MG63 (cell line): ENCODE results near the gene GDPD2. TPM values are rescaled to one million over a fixed set of nuclear protein-coding genes. Genes with fewer than 3 reads are reported as not detected.

Source experiments
- DNase-seq: peaks from one replicate; pipeline ENCODE4 v3.0.0-alpha.2; 2020
- H3K27me3 ChIP-seq: fragments of 250-450 bp; sonication (Bioruptor Pico); 2 replicates; pipeline ENCODE4 v1.5.1; 2020; ENCODE audit warnings: mild to moderate bottlenecking, moderate library complexity
- H3K36me3 ChIP-seq: fragments of 250-450 bp; sonication (Bioruptor Pico); 2 replicates; pipeline ENCODE4 v1.5.1; 2020; ENCODE audit warnings: mild to moderate bottlenecking, moderate library complexity
- H3K4me3 ChIP-seq: fragments of 250-450 bp; sonication (Bioruptor Pico); 2 replicates; pipeline ENCODE4 v1.5.1; 2020; ENCODE audit warnings: mild to moderate bottlenecking, moderate library complexity
- H3K9me3 ChIP-seq: fragments of 250-450 bp; sonication (Bioruptor Pico); 2 replicates; pipeline ENCODE4 v1.5.1; 2020; ENCODE audit warnings: mild to moderate bottlenecking, moderate library complexity
- total RNA-seq: library from RNA; depleted of rRNA; stranded (reverse); fragments of >200 nt; shearing (Covaris generic); gene quantifications from 2 replicates; pipeline ENCODE4 v1.2.3, GENCODE V29; 2014; ENCODE audit warnings: low replicate concordance

Gene GDPD2
- total RNA-seq, 1 experiment from 2014 or later, result 0.43 TPM

GRCh38 chrX:70453024-70453618, 30.0 kb downstream of the GDPD2 start:
- DNase-seq, result no peak
- no peaks in the 10 kb centered on the region for H3K9me3 ChIP-seq
- H3K27me3 ChIP-seq, result no peaks in the 10 kb centered on the region
- H3K4me3 ChIP-seq, result no peak overlapping the region
- H3K36me3 ChIP-seq, result no peaks in the 10 kb centered on the region

DNA sequence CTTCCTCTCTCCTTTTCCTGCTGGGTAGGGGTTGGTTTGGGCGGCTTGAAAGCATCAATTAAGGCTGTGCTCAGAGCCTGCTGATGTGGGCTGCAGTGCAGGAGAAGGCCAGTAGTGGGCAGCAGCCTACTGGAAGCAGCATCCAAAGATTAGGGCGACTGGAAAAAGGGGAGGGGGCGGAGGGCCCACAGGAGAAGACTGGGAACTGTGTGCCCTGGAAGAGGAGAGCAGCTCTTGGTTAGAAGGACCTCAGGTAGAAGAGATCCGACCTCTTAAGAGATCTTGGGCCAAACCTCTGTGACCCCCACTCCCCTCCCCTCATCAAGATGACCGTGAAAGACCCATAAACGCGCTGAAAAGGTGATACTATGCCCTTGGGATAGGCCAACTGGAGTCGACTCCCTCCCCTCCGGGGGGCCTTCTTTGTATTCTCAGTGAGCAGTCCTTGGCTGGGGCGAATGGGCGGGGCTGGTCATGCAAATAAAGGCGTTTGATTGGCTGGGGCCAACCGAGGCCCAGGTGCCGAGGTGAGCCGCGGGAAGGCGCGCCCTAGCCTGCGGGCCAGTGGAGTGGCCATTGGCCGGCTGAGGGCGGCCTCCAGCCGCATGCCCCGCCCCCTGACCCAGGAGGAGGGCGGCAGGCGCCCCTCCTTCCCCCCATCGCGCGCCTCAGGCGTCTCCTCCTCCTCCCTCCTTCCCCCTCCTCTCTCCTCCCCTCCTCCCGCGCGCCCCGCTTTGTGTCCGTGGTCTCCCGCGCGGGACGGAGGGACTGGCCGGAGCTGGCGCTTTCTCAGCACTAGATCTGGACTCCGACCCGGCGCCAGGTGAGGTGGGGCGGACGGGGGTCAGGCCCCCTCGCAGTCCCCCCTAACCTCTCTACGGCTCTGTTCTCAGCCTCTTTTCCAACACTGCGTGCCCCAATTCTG, 31.6 kb downstream of the GDPD2 start:
- no peak for DNase-seq
- Histone ChIP-seq H3K36me3 (no peaks in the 10 kb centered on the region), H3K4me3 (no peak overlapping the region), H3K9me3 (no peaks in the 10 kb centered on the region), H3K27me3 (no peaks in the 10 kb centered on the region)

GRCh38 chrX:70455366-70456202, 32.5 kb downstream of the GDPD2 start:
- DNase-seq, result no peak
- H3K36me3 ChIP-seq, result no peaks in the 10 kb centered on the region
- no peaks in the 10 kb centered on the region for H3K27me3 ChIP-seq
- no peaks in the 10 kb centered on the region for H3K9me3 ChIP-seq
- no peak overlapping the region for H3K4me3 ChIP-seq

- Histone ChIP-seq H3K4me3 (no peak overlapping the region), H3K9me3 (no peaks in the 10 kb centered on the region), H3K36me3 (no peaks in the 10 kb centered on the region), H3K27me3 (no peaks in the 10 kb centered on the region)
- no peak for DNase-seq
These were observed 33.1 kb downstream of the GDPD2 start for GRCh38 chrX:70456256-70456655.

DNA sequence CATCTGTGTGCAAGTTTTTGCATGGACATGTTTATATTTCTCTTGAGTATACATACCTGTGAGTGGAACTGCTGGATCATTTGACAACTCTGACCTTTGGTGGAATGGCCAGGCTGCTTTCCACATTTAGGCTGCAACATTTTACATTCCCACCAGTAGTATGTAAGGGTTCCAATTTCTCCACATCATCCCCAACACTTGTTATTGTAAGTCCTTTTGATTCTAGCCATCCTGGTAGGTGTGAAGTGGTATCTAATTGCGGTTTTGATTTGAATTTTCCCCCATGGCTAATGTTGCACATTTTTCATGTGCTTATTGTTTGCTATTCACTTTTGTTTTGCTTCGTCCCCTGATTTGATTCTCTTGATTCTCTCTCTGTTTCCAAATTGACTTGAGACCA, 37.9 kb downstream of the GDPD2 start:
- Histone ChIP-seq H3K9me3 (no peaks in the 10 kb centered on the region), H3K27me3 (no peaks in the 10 kb centered on the region), H3K4me3 (no peak overlapping the region), H3K36me3 (no peaks in the 10 kb centered on the region)
- no peak for DNase-seq

DNA sequence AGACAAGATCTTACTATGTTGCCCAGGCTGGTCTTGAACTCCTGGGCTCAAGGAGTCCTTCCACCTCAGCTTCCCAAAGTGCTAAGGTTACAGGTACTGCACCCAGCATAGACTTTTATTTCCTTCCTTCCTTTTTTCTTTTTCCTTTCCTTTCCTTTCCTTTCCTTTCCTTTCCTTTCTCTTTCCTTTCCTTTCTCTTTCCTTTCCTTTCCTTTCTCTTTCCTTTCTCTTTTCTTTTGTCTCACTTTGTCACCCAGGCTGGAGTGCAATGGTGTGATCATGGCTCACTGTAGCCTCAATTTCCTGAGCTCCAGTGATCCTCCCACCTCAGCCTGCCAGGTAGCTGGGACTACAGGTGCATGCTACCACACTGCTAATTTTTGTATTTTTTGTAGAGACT, 40.9 kb downstream of the GDPD2 start:
- Histone ChIP-seq H3K27me3 (no peaks in the 10 kb centered on the region), H3K9me3 (no peaks in the 10 kb centered on the region), H3K36me3 (no peaks in the 10 kb centered on the region), H3K4me3 (no peak overlapping the region)
- no peak for DNase-seq

DNA sequence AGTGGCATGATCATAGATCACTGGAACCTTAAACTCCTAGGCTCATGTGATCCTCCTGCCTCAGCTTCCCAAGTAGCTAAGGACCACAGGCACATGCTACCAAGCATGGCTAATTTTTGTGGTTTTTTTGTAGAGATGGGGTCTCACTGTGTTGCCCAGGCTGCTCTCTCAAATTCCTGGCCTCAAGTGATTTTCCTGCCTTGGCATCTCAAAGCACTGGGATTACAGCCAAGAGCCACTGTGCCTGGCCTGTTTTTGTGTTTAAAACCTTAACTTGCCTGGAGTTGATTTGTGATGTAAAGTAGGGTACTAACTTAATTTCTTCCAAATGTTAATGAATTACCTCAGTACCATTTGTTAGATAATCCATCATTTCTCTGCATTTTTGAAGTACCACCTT, 43.9 kb downstream of the GDPD2 start:
- DNase-seq, result no peak
- no peaks in the 10 kb centered on the region for H3K9me3 ChIP-seq
- no peak overlapping the region for H3K4me3 ChIP-seq
- H3K27me3 ChIP-seq, result no peaks in the 10 kb centered on the region
- H3K36me3 ChIP-seq, result no peaks in the 10 kb centered on the region

GRCh38 chrX:70468709-70469108, 45.6 kb downstream of the GDPD2 start:
- Histone ChIP-seq H3K9me3 (no peaks in the 10 kb centered on the region), H3K4me3 (no peak overlapping the region), H3K27me3 (no peaks in the 10 kb centered on the region), H3K36me3 (no peaks in the 10 kb centered on the region)
- DNase-seq, result no peak

- DNase-seq, result no peak
These were observed 47.8 kb downstream of the GDPD2 start for GRCh38 chrX:70470850-70471289.

GRCh38 chrX:70476166-70476933, 53.2 kb downstream of the GDPD2 start:
- no peak for DNase-seq
- no peaks in the 10 kb centered on the region for H3K27me3 ChIP-seq
- H3K9me3 ChIP-seq, result no peaks in the 10 kb centered on the region
- H3K36me3 ChIP-seq, result no peaks in the 10 kb centered on the region
- H3K4me3 ChIP-seq, result no peak overlapping the region

More at GRCh38 chrX:70470850-70471289, 47.8 kb downstream of the GDPD2 start:
- H3K4me3 ChIP-seq, result no peak overlapping the region
- H3K36me3 ChIP-seq, result no peaks in the 10 kb centered on the region
- no peaks in the 10 kb centered on the region for H3K9me3 ChIP-seq
- H3K27me3 ChIP-seq, result no peaks in the 10 kb centered on the region

DNA sequence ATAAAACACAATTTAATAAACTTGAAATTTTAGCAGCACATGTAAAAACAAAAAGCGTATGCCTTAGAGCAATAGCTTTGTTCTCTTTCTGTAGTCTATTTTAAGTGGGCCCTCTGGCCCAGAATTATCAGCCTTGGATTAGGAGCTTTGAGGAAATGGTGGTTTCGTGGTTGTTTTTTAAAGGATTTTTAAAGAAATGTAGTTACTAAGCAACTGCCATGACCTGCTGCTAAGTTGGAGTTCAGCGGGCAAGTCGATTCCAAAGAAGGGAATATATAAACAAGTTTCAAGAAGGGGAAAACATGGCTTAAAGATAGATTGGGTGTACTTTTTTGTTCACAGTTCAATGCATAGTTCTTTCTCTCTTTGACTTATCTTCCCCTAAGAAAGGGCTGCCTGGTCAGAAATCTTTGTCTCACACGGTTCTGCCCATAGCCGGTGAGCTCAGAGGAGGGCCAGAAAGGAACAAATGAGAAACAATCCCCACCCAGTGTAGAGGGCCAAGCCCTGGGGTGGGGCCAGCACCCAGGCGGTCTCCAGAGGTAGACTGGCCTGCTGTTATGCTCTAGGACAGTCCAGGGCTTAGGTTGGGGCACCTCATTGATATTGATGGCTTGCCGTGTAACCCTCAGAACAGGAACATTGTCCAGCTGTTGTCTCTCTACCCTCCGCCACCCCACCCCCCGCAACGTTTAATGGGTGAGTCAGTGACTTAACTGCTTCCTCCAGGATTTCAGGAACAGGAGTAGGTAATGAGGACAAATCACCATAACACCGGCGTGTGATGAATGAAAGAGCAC, 54.0 kb downstream of the GDPD2 start:
- H3K36me3 ChIP-seq, result no peaks in the 10 kb centered on the region
- H3K9me3 ChIP-seq, result no peaks in the 10 kb centered on the region
- H3K4me3 ChIP-seq, result no peak overlapping the region
- DNase-seq, result peak; percentile 7
- no peaks in the 10 kb centered on the region for H3K27me3 ChIP-seq

- H3K9me3 ChIP-seq, result no peaks in the 10 kb centered on the region
- no peaks in the 10 kb centered on the region for H3K36me3 ChIP-seq
- no peak overlapping the region for H3K4me3 ChIP-seq
- no peak for DNase-seq
- no peaks in the 10 kb centered on the region for H3K27me3 ChIP-seq
These were observed 54.6 kb downstream of the GDPD2 start for GRCh38 chrX:70477734-70478075.

- Histone ChIP-seq H3K4me3 (no peak overlapping the region), H3K9me3 (no peaks in the 10 kb centered on the region), H3K27me3 (no peaks in the 10 kb centered on the region), H3K36me3 (no peaks in the 10 kb centered on the region)
- no peak for DNase-seq
These were observed 55.6 kb downstream of the GDPD2 start for GRCh38 chrX:70478526-70479245.

DNA sequence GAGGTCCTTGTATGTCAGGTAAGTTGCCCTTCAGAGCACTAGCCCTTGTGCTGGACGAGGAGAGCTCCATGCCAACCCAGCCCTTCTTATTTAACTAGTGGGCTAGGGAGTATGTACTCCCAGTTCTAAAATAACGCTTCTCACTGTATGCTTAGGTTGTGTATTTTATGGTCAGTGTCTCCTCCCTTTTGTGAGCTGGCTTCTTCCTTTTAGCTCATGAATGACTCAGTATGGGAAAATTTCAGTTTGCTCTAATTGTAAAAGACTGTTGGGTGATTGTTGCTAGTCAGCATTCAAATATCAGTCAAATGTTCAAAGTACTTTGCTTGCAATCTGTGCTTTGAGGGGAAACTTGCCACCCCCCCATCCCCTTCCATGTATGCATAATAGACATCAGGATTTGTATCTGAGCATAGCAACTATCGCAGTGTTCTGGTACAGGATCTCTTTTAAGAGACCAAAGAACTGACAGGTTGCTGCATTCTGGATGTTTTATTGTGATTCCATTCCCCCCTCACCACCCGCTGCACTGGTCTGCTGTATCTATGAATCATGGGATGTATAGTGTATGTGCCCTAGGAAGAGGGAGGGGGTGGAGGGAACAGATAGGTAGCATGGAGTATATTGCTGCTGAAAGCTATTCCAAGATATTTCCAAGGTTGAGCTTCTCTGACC, 56.3 kb downstream of the GDPD2 start:
- no peak for DNase-seq
- Histone ChIP-seq H3K9me3 (no peaks in the 10 kb centered on the region), H3K36me3 (no peaks in the 10 kb centered on the region), H3K4me3 (no peak overlapping the region), H3K27me3 (no peaks in the 10 kb centered on the region)
